GM13977 (cell line): ENCODE data around the gene MACROD2.

Experiments
- DNase-seq: peaks from one replicate; pipeline ENCODE4 v3.0.0; 2012; ENCODE audit warnings: low spot score
- CTCF ChIP-seq: IDR thresholded peaks from 2 replicates; pipeline ENCODE4 v1.5.1; 2012; ENCODE audit warnings: mild to moderate bottlenecking, control low read depth; ENCODE audit not compliant: insufficient read depth; ENCODE audit errors: extremely low read depth, missing control alignments
- in situ Hi-C: fragments of 300-500 bp; cut with MboI; formaldehyde crosslinking; loops from one replicate; pipeline ENCODE4 v1.12.0; 2022; ENCODE audit warnings: low sequenced_read_pairs, low pct_unique_long_range_greater_than_20kb, mixed read lengths, inconsistent platforms; ENCODE audit not compliant: unreplicated experiment

MACROD2 gene

GRCh38 chr20:14518648-14519047 lies 523.3 kb downstream of the MACROD2 start:
- no peak for DNase-seq
- TF ChIP-seq CTCF: no peak
- in situ Hi-C loops: no loop called here

GRCh38 chr20:14521016-14521415 lies 525.7 kb downstream of the MACROD2 start:
- in situ Hi-C loops: no loop called here
- TF ChIP-seq CTCF: no peak

GRCh38 chr20:14521436-14521835 lies 526.1 kb downstream of the MACROD2 start:
- in situ Hi-C loops: no loop called here
- DNase-seq: no peak
- TF ChIP-seq CTCF: no peak

More at GRCh38 chr20:14521016-14521415, 525.7 kb downstream of the MACROD2 start:
- DNase-seq: no peak

- no peak for TF ChIP-seq CTCF
- in situ Hi-C loops: no loop called here
Measured at GRCh38 chr20:14522595-14522994, 527.3 kb downstream of the MACROD2 start.

GRCh38 chr20:14523090-14523489 lies 527.8 kb downstream of the MACROD2 start:
- no peak for DNase-seq
- in situ Hi-C loops: no loop called here
- no peak for TF ChIP-seq CTCF

More at GRCh38 chr20:14522595-14522994, 527.3 kb downstream of the MACROD2 start:
- no peak for DNase-seq

- in situ Hi-C loops: no loop called here
- no peak for TF ChIP-seq CTCF
- DNase-seq: no peak
Measured at GRCh38 chr20:14525426-14525825, 530.1 kb downstream of the MACROD2 start.

- TF ChIP-seq CTCF: no peak
- in situ Hi-C loops: no loop called here
- DNase-seq: no peak
Measured at GRCh38 chr20:14526891-14527290, 531.6 kb downstream of the MACROD2 start.
